Activated CD4-positive, alpha-beta T cell treated with anti-CD3 and anti-CD28 coated beads, Interleukin-2, Interleukin-6, amounts not matched to agents 100 ng/mL and 50 ng/mL, durations not matched to agents 16 hours and 8 hours (primary cell): Measurements from ENCODE around the gene DPM3.
"Not testable (repeated sequence)": the region's sequence is repeated elsewhere in the genome, so short reads cannot be mapped to it uniquely, and the experiment has no call there.

Experiments
- DNase-seq: peaks from one replicate; pipeline ENCODE4 v3.0.0-alpha.2; 2020

DPM3 gene

GRCh38 chr1:155123801-155124200 lies 16.5 kb downstream of the DPM3 start:
- DNase-seq: no peak

GRCh38 chr1:155122308-155122707 lies 18.0 kb downstream of the DPM3 start:
- no peak for DNase-seq

- DNase-seq: no peak
Measured at GRCh38 chr1:155121249-155121648, 19.1 kb downstream of the DPM3 start.

GRCh38 chr1:155120253-155120652 lies 20.1 kb downstream of the DPM3 start:
- DNase-seq: no peak

- not testable (repeated sequence) for DNase-seq
Measured at GRCh38 chr1:155118090-155118489, 22.2 kb downstream of the DPM3 start.

- DNase-seq: no peak
Measured at GRCh38 chr1:155117610-155118009, 22.7 kb downstream of the DPM3 start.

- no peak for DNase-seq
Measured at GRCh38 chr1:155116113-155116764, 24.1 kb downstream of the DPM3 start.

- DNase-seq: no peak
Measured at GRCh38 chr1:155113450-155113980, 26.8 kb downstream of the DPM3 start.

- no peak for DNase-seq
Measured at GRCh38 chr1:155110826-155111225, 29.5 kb downstream of the DPM3 start.

- DNase-seq: no peak
Measured at GRCh38 chr1:155110381-155110780, 29.9 kb downstream of the DPM3 start.

- DNase-seq: no peak
Measured at GRCh38 chr1:155108296-155108695, 32.0 kb downstream of the DPM3 start.

- DNase-seq: no peak
Measured at GRCh38 chr1:155107309-155108264, 32.7 kb downstream of the DPM3 start.

GRCh38 chr1:155106862-155107261 lies 33.5 kb downstream of the DPM3 start:
- no peak for DNase-seq

GRCh38 chr1:155105604-155106011 lies 34.7 kb downstream of the DPM3 start:
- no peak for DNase-seq

GRCh38 chr1:155104605-155105534 lies 35.5 kb downstream of the DPM3 start:
- DNase-seq: no peak

GRCh38 chr1:155103325-155103724 lies 37.0 kb downstream of the DPM3 start:
- DNase-seq: no peak

- no peak for DNase-seq
Measured at GRCh38 chr1:155099331-155099730, 41.0 kb downstream of the DPM3 start.

GRCh38 chr1:155094622-155094948 lies 45.7 kb downstream of the DPM3 start:
- DNase-seq: no peak

GRCh38 chr1:155093911-155094621 lies 46.3 kb downstream of the DPM3 start:
- no peak for DNase-seq

GRCh38 chr1:155092641-155093040 lies 47.7 kb downstream of the DPM3 start:
- no peak for DNase-seq

GRCh38 chr1:155092131-155092530 lies 48.2 kb downstream of the DPM3 start:
- no peak for DNase-seq
